Pancreas (tissue), 10 donors: ENCODE measurements around the gene NCAPH2. TPM values are rescaled to one million over a fixed set of nuclear protein-coding genes. Genes with fewer than 3 reads are reported as not detected.

Experiments
- ATAC-seq, 4 donors: fragments of 200-7000 bp; cut with Tn5 transposase; one replicate each; pipeline versions ENCODE4 v1.8.0 to v1.9.1; 2020; ENCODE audit warnings: mild to moderate bottlenecking in 4 of 4, moderate library complexity in 4 of 4
- DNase-seq, 6 donors: peaks; one replicate each; pipeline ENCODE4 v3.0.0-alpha.2; 2020
- FAIRE-seq: peaks from 2 replicates; lab custom pipeline; 2012; peaks lifted over from hg19 to GRCh38; lab: Jason Lieb, UNC
- H3K27ac ChIP-seq, 4 donors: fragments of 200-600 bp; sonication (generic); 1 replicate in 3 of 4; 2 replicates in 1 of 4; pipeline versions ENCODE4 v1.5.0 to v1.8.0; 2020
- H3K27me3 ChIP-seq, 4 donors: fragments of 200-600 bp; one replicate each; pipeline ENCODE4 v1.8.0; 2021
- H3K36me3 ChIP-seq, 3 donors: fragments of 200-600 bp; sonication (generic) in 1 of 3; one replicate each; pipeline versions ENCODE4 v1.5.0 to v1.8.0; 2020 to 2021
- H3K4me1 ChIP-seq, 3 donors: fragments of 200-600 bp; one replicate each; pipeline ENCODE4 v1.8.0; 2021
- H3K4me3 ChIP-seq, 4 donors: fragments of 200-600 bp; sonication (generic) in 2 of 4; one replicate each; pipeline versions ENCODE4 v1.5.0 to v1.8.0; 2020 to 2021
- H3K9me3 ChIP-seq, 4 donors: fragments of 200-600 bp; one replicate each; pipeline ENCODE4 v1.8.0; 2021
- WGBS, 2 donors: extraction: QIAGEN DNeasy Blood & Tissue Kit; methylation state at CpG; one replicate each; pipeline ENCODE4 v1.1.7; 2013; 5-methylcytosine and 5-hydroxymethylcytosine counted together
- intact Hi-C, 3 donors: fragments of 100-400 bp; cut with DNase I; formaldehyde crosslinking; loops; one replicate each; pipeline versions ENCODE4 v1.11.1 to v1.14.2; 2022
- polyA plus RNA-seq, 2 donors: library from polyadenylated mRNA; stranded (reverse); fragments of 200-250 nt; gene quantifications; one replicate each; pipeline ENCODE4 v1.2.3, GENCODE V29; 2013
- total RNA-seq, 6 donors: library from RNA; stranded (reverse); fragmentation: NEBNext Ultra II Directional in 4 of 6; extraction: Animal tissue kit (Norgen Biotek cat#: 25700) in 4 of 6; gene quantifications; one replicate each; pipeline versions ENCODE4 v1.2.1 to v1.2.4, GENCODE V29; 2021 to 2023
- TF ChIP-seq, protein P1 (sequence below), 4 donors: fragments of 200-600 bp; sonication (generic) in 3 of 4; IDR thresholded peaks; one replicate each; pipeline versions ENCODE4 v1.5.0 to v1.8.0; 2021; ENCODE audit warnings: antibody characterized with exemption in 4 of 4
- donor health status: healthy with polysubstance abuse.
- donor health status: DM: no; HTN: no; CAD: no; lungs with moderate emphysema.
- donor health status: DM: no; HTN: no; CAD: no.
- donor health status: control.
- donor health status: control.
- donor health status: Bipolar disorder and iron deficiency.
- donor health status: DM: yes; HTN: yes; CAD: no.
- donor health status: DM: no; HTN: no; CAD: no.
- donor health status: DM: no; HTN: no; CAD: no.
- donor health status: DM: yes; HTN: yes; CAD: no.

NCAPH2 gene
- total and polyA plus RNA-seq, 8 donors: 15.9 to 70.1 (median 24.2) TPM

- TF ChIP-seq, protein P1, sequence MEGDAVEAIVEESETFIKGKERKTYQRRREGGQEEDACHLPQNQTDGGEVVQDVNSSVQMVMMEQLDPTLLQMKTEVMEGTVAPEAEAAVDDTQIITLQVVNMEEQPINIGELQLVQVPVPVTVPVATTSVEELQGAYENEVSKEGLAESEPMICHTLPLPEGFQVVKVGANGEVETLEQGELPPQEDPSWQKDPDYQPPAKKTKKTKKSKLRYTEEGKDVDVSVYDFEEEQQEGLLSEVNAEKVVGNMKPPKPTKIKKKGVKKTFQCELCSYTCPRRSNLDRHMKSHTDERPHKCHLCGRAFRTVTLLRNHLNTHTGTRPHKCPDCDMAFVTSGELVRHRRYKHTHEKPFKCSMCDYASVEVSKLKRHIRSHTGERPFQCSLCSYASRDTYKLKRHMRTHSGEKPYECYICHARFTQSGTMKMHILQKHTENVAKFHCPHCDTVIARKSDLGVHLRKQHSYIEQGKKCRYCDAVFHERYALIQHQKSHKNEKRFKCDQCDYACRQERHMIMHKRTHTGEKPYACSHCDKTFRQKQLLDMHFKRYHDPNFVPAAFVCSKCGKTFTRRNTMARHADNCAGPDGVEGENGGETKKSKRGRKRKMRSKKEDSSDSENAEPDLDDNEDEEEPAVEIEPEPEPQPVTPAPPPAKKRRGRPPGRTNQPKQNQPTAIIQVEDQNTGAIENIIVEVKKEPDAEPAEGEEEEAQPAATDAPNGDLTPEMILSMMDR (IDR thresholded peaks at IDR 0.05): no peak
- H3K27me3 ChIP-seq: no peaks in the 10 kb centered on the region
- H3K4me3 ChIP-seq: no peak overlapping the region
- peak overlapping the region; percentile 78 to 82 (median 81) for H3K27ac ChIP-seq
- 25 to 30% methylated on average over 26 to 29 of the region's 29 CpGs for WGBS, 2 donors
- ATAC-seq (peak; percentile 55 to 73 (median 68)), FAIRE-seq (no peak), DNase-seq (peak; percentile 90 to 99 (median 96))
- intact Hi-C loops: no loop called here
- H3K9me3 ChIP-seq: no peaks in the 10 kb centered on the region
- no peaks in the 10 kb centered on the region for H3K36me3 ChIP-seq
- H3K4me1 ChIP-seq: peaks cover 0 to 14% (median 0%) of the 10 kb centered on the region in 3 donors
Observed at GRCh38 chr22:50485221-50486131, 22.5 kb upstream of the NCAPH2 start.

DNA sequence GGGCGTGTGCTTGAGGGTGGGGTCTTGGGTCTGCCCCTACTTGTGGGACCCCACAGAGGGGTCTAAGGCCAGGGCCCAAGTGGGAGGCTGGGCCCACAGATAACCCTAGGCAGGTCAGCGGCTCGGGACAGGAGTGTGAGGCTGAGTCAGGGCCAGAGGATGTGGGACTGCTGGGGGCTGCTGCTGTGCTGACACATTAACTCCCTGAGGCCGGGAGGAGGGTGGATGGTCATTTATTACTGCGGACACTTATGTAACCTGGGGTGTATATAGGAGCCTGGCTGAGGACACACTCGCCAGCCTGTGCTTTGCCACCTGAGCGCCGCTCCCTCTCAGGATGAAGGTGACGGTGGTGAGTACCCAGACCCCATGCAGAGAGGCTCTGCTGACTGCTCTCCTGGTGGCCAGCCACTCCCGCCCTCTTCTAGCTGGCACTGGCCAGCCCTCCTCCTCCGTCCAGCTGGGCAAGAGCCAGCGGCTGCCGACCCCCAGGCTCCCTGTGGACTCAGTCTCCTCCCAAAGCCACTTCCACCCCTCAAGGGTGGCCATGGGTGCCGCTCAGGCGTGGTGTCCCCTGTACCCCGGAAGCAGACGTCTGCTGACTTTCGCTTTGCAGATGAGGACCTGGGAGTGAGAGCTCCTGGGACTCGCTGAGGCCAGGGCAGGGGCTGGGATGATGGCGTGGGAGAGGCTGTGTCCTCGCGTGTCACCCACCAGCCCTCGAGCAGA is 21.3 kb upstream of the NCAPH2 start, which contains the start of gene MIOX:
Gene MIOX (plus strand): TSS at position 299 of the 729 bp plus-strand sequence. CDS start 39 bp downstream, at position 338.
- no peaks in the 10 kb centered on the region for H3K36me3 ChIP-seq
- 77% methylated on average over 19 to 23 of the region's 23 CpGs for WGBS, 2 donors
- TF ChIP-seq, protein P1 (IDR thresholded peaks at IDR 0.05): no peak
- peak in 4 of 6 donors; percentile 18 to 54 (median 50) for DNase-seq
- H3K4me3 ChIP-seq: no peak within 1 kb of the TSS
- H3K27ac ChIP-seq: peak within 1 kb of the TSS; percentile 78 to 82 (median 81)
- ATAC-seq: no peak
- H3K4me1 ChIP-seq: peaks cover 0 to 14% (median 0%) of the 10 kb centered on the region in 3 donors
- intact Hi-C loops: no loop called here
- no peaks in the 10 kb centered on the region for H3K27me3 ChIP-seq
- H3K9me3 ChIP-seq: no peaks in the 10 kb centered on the region
- FAIRE-seq: no peak

- 88 to 89% methylated on average over 23 of the region's 23 CpGs for WGBS, 2 donors
- intact Hi-C loops: no loop called here
- Histone ChIP-seq H3K27me3 (no peaks in the 10 kb centered on the region), H3K4me3 (no peak overlapping the region), H3K27ac (no peak overlapping the region), H3K4me1 (peaks cover 0 to 14% (median 0%) of the 10 kb centered on the region in 3 donors), H3K9me3 (no peaks in the 10 kb centered on the region), H3K36me3 (no peaks in the 10 kb centered on the region)
- TF ChIP-seq, protein P1 (IDR thresholded peaks at IDR 0.05): no peak
- FAIRE-seq: no peak
- DNase-seq: peak in 3 of 6 donors; percentile 37 to 63 (median 57)
- no peak for ATAC-seq
Observed at GRCh38 chr22:50487290-50488005, 20.6 kb upstream of the NCAPH2 start.

DNA sequence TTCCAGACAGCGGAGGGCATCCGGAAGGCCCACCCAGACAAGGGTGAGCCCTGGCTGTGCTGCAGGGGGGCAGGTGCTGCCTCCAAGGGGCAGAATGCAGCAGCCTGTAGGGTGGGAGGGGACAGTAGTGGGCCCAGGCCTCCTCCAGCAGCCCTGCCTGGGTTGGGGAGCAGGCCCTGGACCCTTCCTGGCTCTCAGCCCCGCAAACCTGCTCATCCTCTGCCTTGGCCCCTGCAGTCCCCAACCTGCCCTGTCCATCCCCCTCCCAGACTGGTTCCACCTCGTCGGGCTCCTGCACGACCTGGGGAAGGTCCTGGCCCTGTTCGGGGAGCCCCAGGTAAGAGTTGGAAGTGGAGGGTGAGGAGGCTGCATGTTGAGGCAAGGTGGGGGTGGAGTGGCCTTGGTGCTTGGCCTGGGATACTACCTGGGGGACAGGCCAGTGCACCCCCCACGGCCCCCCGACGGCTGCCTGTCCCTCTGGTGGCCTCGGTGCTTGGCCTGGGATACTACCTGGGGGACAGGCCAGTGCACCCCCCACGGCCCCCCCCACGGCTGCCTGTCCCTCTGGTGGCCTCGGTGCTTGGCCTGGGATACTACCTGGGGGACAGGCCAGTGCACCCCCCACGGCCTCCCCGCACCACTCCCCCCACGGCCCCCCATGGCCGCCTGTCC is 19.9 kb upstream of the NCAPH2 start:
- FAIRE-seq (no peak), ATAC-seq (no peak), DNase-seq (peak in 3 of 6 donors; percentile 40 to 65 (median 40))
- 76 to 93% methylated on average over 10 to 18 of the region's 18 CpGs for WGBS, 2 donors
- H3K4me3 ChIP-seq: no peak overlapping the region
- H3K27ac ChIP-seq: no peak overlapping the region
- peaks cover 0 to 14% (median 0%) of the 10 kb centered on the region in 3 donors for H3K4me1 ChIP-seq
- no peaks in the 10 kb centered on the region for H3K36me3 ChIP-seq
- intact Hi-C loops: no loop called here
- TF ChIP-seq, protein P1 (IDR thresholded peaks at IDR 0.05): no peak
- no peaks in the 10 kb centered on the region for H3K27me3 ChIP-seq
- H3K9me3 ChIP-seq: no peaks in the 10 kb centered on the region
